Muscle layer of duodenum (tissue), 2 donors: ENCODE results near the gene TAS2R16.

ENCODE experiments used
- H3K27ac ChIP-seq: one replicate; pipeline ENCODE4 v1.7.0; 2013; ENCODE audit warnings: mild to moderate bottlenecking, low read length
- H3K27me3 ChIP-seq: one replicate; pipeline ENCODE4 v1.7.0; 2013; ENCODE audit warnings: low read depth, mild to moderate bottlenecking, control low read depth, low read length
- H3K36me3 ChIP-seq, 2 donors: one replicate each; pipeline ENCODE4 v1.7.0; 2013; ENCODE audit warnings: low read length in 2 of 2, control low read depth in 1 of 2, mild to moderate bottlenecking in 1 of 2; ENCODE audit not compliant: insufficient read depth in 2 of 2, control insufficient read depth in 1 of 2
- H3K4me1 ChIP-seq, 2 donors: one replicate each; pipeline ENCODE4 v1.7.0; 2013; ENCODE audit warnings: low read length in 2 of 2, mild to moderate bottlenecking in 2 of 2, control low read depth in 1 of 2, moderate library complexity in 1 of 2; ENCODE audit not compliant: insufficient read depth in 2 of 2, control insufficient read depth in 1 of 2
- H3K4me3 ChIP-seq, 2 donors: one replicate each; pipeline ENCODE4 v1.7.0; 2013; ENCODE audit warnings: low read length in 2 of 2, low read depth in 1 of 2, mild to moderate bottlenecking in 1 of 2
- H3K9me3 ChIP-seq, 2 donors: one replicate each; pipeline ENCODE4 v1.7.0; 2013; ENCODE audit warnings: low read length in 2 of 2, control low read depth in 1 of 2, mild to moderate bottlenecking in 1 of 2; ENCODE audit not compliant: control insufficient read depth in 1 of 2
- donor health status: healthy.

Gene TAS2R16

GRCh38 chr7:122995600-122995999 lies at the start of gene TAS2R16:
Gene TAS2R16, minus strand, starts transcription at chr7:122995700. Its CDS starts 66 bp downstream, at chr7:122995634.
- H3K36me3 ChIP-seq, result no peaks in the 10 kb centered on the region

GRCh38 chr7:123043642-123044041 lies 48.1 kb upstream of the TAS2R16 start:
- H3K27me3 ChIP-seq, result no peaks in the 10 kb centered on the region
- H3K27ac ChIP-seq, result no peak overlapping the region
- no peaks in the 10 kb centered on the region for H3K36me3 ChIP-seq
- no peaks in the 10 kb centered on the region for H3K4me1 ChIP-seq
- H3K4me3 ChIP-seq, result no peak overlapping the region
- H3K9me3 ChIP-seq, result peaks cover 0 to 7% of the 10 kb centered on the region in 2 donors

More at GRCh38 chr7:122995600-122995999, at the start of gene TAS2R16:
- Histone ChIP-seq H3K4me1 (no peaks in the 10 kb centered on the region), H3K4me3 (no peak within 1 kb of the TSS), H3K27me3 (no peaks in the 10 kb centered on the region), H3K27ac (no peak within 1 kb of the TSS), H3K9me3 (no peaks in the 10 kb centered on the region)

GRCh38 chr7:123041101-123041500 lies 45.6 kb upstream of the TAS2R16 start:
- H3K9me3 ChIP-seq, result no peaks in the 10 kb centered on the region
- no peaks in the 10 kb centered on the region for H3K27me3 ChIP-seq
- H3K4me1 ChIP-seq, result no peaks in the 10 kb centered on the region
- H3K27ac ChIP-seq, result no peak overlapping the region
- H3K4me3 ChIP-seq, result no peak overlapping the region
- no peaks in the 10 kb centered on the region for H3K36me3 ChIP-seq

GRCh38 chr7:123039269-123039668 lies 43.8 kb upstream of the TAS2R16 start:
- H3K27ac ChIP-seq, result no peak overlapping the region
- H3K9me3 ChIP-seq, result no peaks in the 10 kb centered on the region
- H3K36me3 ChIP-seq, result no peaks in the 10 kb centered on the region
- H3K4me3 ChIP-seq, result no peak overlapping the region
- no peaks in the 10 kb centered on the region for H3K27me3 ChIP-seq
- no peaks in the 10 kb centered on the region for H3K4me1 ChIP-seq

GRCh38 chr7:123034106-123034505 lies 38.6 kb upstream of the TAS2R16 start:
- no peaks in the 10 kb centered on the region for H3K27me3 ChIP-seq
- H3K4me3 ChIP-seq, result no peak overlapping the region
- H3K4me1 ChIP-seq, result no peaks in the 10 kb centered on the region
- H3K27ac ChIP-seq, result no peak overlapping the region
- peaks cover 0 to 3% of the 10 kb centered on the region in 2 donors for H3K9me3 ChIP-seq
- no peaks in the 10 kb centered on the region for H3K36me3 ChIP-seq

GRCh38 chr7:123030631-123031030 lies 35.1 kb upstream of the TAS2R16 start:
- Histone ChIP-seq H3K27me3 (no peaks in the 10 kb centered on the region), H3K4me1 (no peaks in the 10 kb centered on the region), H3K4me3 (no peak overlapping the region), H3K9me3 (peaks cover 0 to 3% of the 10 kb centered on the region in 2 donors), H3K36me3 (no peaks in the 10 kb centered on the region), H3K27ac (no peak overlapping the region)

GRCh38 chr7:123028339-123028738 lies 32.8 kb upstream of the TAS2R16 start:
- Histone ChIP-seq H3K27me3 (no peaks in the 10 kb centered on the region), H3K36me3 (no peaks in the 10 kb centered on the region), H3K9me3 (peaks cover 0 to 2% of the 10 kb centered on the region in 2 donors), H3K4me3 (no peak overlapping the region), H3K27ac (no peak overlapping the region), H3K4me1 (no peaks in the 10 kb centered on the region)

GRCh38 chr7:123026251-123026650 lies 30.8 kb upstream of the TAS2R16 start:
- H3K27me3 ChIP-seq, result no peaks in the 10 kb centered on the region
- H3K4me1 ChIP-seq, result no peaks in the 10 kb centered on the region
- no peak overlapping the region for H3K4me3 ChIP-seq
- H3K27ac ChIP-seq, result no peak overlapping the region
- H3K36me3 ChIP-seq, result no peaks in the 10 kb centered on the region
- H3K9me3 ChIP-seq, result peaks cover 0 to 2% of the 10 kb centered on the region in 2 donors

- Histone ChIP-seq H3K36me3 (no peaks in the 10 kb centered on the region), H3K4me3 (no peak overlapping the region), H3K27ac (no peak overlapping the region), H3K27me3 (no peaks in the 10 kb centered on the region), H3K4me1 (no peaks in the 10 kb centered on the region), H3K9me3 (peaks cover 0 to 4% of the 10 kb centered on the region in 2 donors)
Observed at GRCh38 chr7:123024989-123025758, 29.7 kb upstream of the TAS2R16 start.

- no peaks in the 10 kb centered on the region for H3K27me3 ChIP-seq
- no peaks in the 10 kb centered on the region for H3K36me3 ChIP-seq
- no peak overlapping the region for H3K4me3 ChIP-seq
- no peak overlapping the region for H3K27ac ChIP-seq
- H3K4me1 ChIP-seq, result no peaks in the 10 kb centered on the region
- H3K9me3 ChIP-seq, result peaks cover 0 to 4% of the 10 kb centered on the region in 2 donors
Observed at GRCh38 chr7:123023126-123023525, 27.6 kb upstream of the TAS2R16 start.

GRCh38 chr7:123022576-123022975 lies 27.1 kb upstream of the TAS2R16 start:
- no peak overlapping the region for H3K27ac ChIP-seq
- peaks cover 0 to 4% of the 10 kb centered on the region in 2 donors for H3K9me3 ChIP-seq
- H3K4me1 ChIP-seq, result no peaks in the 10 kb centered on the region
- H3K36me3 ChIP-seq, result no peaks in the 10 kb centered on the region
- no peak overlapping the region for H3K4me3 ChIP-seq
- H3K27me3 ChIP-seq, result no peaks in the 10 kb centered on the region

- Histone ChIP-seq H3K9me3 (no peaks in the 10 kb centered on the region), H3K4me3 (no peak overlapping the region), H3K27ac (no peak overlapping the region), H3K27me3 (no peaks in the 10 kb centered on the region), H3K36me3 (no peaks in the 10 kb centered on the region), H3K4me1 (no peaks in the 10 kb centered on the region)
Observed at GRCh38 chr7:123012435-123012834, 16.9 kb upstream of the TAS2R16 start.
